NCI-H2196 (cell line): ENCODE data around the gene THSD4.
"Not testable (repeated sequence)": the region's sequence is repeated elsewhere in the genome, so short reads cannot be mapped to it uniquely, and the experiment has no call there.

Source experiments
- DNase-seq: peaks from one replicate; lab custom pipeline; 2025; ENCODE audit not compliant: unreplicated experiment; lab: John Stamatoyannopoulos, UW

Gene THSD4

DNA sequence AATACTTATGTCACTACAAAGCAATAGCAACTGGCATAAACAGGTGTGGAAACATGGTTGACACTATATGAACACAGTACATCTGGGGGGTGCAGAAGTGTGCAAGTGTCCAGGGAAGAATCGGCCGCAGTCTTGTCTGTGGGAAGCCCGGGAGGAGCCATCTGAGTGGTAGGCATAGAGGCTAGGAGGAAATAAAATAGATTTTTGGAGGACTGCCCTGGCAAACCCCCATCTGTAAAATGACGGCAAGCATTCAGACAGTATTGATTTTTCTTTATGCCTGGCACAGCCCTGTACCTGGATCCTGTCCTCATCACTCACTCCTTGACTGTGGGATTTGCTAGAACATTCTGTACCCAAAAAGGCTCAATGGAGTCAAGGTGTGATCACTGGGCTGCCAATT is 31.3 kb downstream of the THSD4 start:
- DNase-seq: no peak

DNA sequence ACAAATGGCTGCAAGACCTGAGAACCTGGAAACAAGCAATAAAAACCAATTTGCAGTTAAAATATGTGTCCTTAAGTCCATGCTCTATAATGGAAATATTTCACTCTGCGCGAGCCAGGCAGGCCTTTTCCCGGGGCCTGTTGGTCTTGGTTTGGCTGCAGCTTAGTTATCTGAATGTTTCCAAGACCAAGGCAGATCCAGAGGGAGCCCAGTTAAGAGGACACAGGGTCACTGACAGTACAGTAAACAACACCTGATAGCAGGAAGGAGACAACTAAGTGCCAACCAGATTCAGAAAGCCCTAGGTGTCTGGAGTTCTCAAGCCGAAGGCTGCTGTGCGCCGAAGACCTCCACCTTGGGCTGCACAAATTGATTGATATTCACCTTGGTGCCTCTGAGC is 32.8 kb downstream of the THSD4 start:
- no peak for DNase-seq

DNA sequence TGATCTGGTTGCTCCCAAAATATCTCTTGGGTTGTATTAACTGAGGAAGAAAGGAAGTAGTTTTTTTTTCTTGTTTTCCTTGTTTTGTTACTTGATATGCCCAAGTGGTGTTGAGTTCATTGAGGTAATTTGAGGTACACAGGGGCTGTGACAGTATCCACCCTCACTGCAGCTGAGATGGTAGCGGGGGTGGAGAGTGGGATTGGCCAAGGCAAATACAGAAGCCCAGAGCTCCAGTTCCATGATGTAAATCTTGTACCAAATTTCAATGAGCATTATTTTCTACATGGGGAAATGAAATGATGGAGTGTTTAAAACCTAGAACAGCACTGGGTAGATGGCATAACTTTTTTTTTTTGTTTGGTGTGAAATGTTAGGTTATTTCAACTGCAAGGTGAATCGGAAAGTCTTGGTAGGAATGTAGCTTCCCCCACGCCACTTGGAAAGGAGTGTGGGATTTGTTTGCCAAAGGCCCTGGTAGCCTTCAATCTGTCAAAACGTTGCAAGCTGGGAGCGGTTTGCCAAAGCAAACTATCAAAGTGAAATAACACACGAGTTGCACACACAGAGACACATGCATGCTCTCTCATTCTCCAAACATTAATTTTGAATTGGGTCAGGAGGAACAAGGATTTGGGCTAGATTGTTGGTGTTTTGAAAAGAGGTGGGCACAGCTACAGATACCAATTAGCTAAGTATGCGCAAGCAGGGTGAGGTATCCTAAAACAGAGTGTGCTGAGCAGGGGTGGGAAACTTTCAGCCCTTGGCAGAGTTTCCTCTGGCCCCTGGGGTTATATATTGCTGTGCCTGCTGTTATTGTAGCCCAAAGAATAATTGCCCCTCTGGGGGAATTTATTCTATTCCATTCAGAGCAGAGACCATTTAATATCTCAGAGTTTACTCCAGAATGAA is 34.6 kb downstream of the THSD4 start:
- no peak for DNase-seq

DNA sequence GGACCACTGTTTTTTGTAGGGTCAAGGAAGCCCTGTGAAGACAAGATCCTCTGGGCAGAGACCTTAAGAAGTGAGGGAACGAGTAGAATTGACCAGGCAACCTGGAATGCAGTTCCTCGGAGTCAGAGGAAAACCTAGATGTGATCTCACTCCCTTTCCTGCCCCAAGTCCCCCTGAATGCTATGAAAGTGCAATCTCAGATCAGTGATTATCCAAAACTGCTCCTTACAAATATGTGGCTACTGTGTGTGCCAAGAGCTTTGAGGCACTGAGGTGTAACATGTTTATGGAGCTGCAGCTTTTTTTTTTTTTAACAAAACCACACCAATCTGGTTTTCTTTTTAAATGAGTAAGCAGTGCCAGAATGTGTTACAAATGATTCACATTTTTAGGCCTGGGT is 35.8 kb downstream of the THSD4 start:
- no peak for DNase-seq

DNA sequence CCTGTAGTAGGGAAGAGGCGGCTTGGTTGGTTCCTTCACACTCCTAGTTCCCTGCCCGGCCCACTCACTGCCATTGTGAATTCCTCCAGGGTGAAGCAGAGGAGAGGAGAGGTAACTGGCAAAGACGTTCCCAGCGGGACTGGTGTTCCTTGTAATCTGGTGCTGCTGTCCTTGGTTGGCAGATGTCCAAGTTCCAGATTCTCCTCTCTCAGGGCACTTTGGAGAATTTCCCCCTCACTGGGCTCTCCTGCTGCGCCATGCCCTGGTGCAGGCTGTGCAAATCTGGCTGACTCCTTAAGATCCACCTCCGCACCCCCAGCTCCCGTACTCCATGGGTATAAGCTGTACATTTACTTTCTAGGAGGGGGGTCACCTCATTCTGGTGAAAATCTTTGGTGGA is 37.3 kb downstream of the THSD4 start:
- no peak for DNase-seq

DNA sequence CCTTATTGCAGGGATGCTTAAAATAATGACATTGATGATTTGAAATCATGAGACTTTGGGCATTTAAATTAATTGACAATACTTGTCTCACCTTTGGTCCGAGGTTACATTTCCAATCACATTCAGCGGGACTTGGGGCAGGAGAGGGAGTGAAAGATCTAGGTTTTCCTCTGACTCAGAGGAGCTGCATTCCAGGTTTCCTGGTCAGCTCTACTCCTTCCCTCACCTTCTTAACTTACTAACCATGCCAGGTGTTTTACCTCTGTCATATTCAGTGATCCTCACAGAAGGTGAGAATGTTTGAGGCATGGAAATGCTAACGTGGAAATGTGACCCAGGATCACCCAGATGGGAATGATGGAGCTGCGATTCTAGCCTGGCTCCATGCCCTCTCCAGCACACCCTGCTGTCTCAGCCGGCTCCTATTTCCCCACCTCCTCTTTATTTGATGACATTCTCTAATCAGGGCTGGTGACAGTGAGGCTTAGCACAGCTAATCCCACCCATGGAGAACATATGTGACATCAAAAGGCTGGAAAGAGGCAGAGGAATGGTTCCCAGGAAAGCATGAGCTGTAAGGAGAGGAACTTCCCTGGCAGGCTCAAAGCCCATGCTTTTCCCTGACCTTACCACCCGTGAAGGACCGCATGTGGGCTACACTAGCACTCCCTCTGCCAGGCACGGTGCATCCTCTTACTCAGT is 38.7 kb downstream of the THSD4 start:
- DNase-seq: no peak

DNA sequence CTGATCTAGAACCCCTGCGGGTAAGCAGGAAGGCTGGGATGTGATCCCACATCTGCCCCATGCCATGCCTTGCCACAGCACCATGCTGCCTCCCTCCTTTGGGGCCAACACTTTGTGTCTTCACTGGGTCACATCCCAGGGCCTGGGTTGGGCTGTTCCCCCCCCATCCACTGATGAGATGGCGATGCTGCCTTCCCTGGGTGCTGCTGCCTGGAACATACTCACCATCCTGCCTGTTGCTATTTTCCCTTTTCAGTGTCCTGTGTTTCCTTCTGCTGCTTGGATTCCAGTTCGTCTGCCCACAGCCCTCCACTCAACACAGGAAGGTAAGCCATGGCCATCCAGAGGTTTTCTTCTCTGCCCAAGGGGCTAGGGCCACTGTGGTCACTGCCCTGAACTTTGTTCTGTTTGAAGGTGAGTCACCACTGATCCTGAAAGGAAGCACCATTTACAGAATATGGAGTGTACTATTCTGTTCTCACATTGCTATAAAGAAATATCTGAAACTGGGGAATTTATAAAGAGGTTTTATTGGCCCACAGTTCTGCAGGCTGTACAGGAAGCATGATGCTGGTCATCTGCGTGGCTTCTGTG is 39.4 kb downstream of the THSD4 start:
- no peak for DNase-seq

DNA sequence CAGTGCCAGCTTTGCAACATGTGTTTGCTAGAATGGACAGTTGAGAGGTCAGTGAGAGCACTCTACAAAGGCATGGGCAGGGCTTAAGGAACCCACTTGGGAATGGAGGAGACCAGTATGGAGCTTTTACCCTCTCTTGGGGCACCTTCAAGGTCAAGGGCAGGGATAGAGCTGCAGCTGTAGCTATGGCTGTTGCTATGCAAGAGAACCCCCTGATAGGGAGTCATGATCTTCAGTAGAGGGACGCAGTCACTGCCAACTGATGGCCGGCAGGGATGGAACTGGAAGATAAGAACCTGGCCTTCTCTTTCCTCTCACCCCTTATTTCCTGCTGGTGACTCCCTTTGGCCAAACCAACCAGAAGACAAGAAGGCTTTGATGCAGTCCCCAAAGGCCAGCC is 40.3 kb downstream of the THSD4 start:
- no peak for DNase-seq

DNA sequence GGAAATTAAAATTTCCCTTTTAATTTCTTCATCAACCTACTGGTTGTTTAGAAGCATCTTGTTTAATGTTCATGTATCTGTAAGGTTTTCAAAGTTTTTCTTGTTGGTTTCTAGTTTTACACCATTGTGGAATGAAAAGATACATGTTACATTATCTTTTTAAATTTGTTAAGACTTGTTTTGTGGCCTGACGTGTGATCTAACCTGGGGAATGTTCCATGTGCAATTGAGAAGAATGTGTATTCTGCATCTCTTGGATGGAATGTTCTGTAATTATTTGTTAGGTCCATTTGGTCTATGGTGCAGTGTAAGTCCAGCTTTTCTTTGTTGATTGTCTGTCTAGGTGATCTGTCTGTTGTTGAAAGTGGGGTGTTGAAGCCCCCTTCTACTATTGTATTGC is 45.7 kb downstream of the THSD4 start:
- DNase-seq: no peak

DNA sequence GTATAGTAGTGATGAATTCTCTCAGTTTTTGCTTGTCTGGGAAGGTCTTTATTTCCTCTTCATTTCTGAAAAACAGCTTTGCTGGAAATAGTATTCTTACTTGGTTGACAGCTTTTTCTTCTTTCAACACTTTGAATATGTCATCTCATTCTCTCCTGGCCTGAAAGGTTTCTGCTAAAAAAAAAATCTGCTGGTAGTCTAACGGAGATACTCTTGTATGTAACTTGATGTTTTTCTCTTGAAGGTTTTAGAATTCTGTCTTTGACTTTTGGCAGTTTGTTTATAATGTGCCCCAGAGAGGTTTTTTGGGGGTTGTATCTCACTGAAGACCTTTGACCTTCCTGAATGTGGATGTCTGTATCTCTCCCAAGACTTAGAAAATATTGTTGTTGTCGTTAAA is 47.0 kb downstream of the THSD4 start:
- no peak for DNase-seq

DNA sequence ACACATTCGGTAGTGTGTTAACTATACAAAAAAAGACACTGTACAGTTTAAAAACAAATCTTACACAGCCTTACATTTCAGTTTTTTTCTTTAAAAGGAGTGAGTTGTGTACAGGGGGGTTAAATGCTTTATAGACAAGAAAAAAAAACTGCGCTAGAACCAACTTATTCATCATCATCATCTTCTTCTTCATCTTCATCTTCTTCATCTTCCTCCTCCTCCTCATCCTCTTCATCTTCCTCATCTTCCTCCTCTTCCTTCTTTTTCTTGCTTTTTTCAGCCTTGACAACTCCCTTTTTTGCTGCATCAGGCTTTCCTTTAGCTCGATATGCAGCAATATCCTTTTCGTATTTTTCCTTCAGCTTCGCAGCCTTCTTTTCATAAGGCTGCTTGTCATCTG is 49.3 kb downstream of the THSD4 start:
- not testable (repeated sequence) for DNase-seq

DNA sequence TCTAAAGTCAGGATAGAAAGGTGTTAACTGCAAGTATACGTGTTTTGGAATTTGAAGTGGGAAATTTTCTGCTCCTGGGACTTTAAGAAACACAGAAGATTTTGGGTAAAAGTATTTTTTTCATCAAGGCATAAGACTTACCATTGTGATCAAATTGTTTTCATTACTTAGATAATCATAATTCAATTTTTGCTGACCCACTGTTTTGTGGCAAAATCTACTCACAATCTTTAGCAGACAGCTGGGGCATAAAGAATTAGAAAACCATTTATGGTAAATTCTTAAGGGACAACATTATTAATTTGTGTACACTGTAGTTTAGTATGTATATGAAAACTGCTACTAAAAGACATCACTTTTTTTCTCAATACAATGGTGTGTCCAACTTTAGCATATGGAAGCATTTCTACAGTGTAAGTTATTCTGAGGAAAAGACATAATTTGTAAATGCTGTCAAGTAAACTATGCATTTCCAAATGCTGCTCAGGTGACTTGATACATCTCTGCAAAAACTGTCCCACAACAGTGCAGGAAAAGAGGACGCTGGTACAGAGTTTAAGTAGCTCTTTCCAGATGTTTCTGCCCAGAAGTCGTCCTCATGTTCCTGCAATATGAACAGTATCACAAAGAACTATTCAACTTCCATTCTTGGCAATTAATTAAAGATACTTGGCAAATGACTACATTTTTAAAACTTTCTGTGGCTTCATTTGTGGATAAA is 52.3 kb downstream of the THSD4 start:
- no peak for DNase-seq

DNA sequence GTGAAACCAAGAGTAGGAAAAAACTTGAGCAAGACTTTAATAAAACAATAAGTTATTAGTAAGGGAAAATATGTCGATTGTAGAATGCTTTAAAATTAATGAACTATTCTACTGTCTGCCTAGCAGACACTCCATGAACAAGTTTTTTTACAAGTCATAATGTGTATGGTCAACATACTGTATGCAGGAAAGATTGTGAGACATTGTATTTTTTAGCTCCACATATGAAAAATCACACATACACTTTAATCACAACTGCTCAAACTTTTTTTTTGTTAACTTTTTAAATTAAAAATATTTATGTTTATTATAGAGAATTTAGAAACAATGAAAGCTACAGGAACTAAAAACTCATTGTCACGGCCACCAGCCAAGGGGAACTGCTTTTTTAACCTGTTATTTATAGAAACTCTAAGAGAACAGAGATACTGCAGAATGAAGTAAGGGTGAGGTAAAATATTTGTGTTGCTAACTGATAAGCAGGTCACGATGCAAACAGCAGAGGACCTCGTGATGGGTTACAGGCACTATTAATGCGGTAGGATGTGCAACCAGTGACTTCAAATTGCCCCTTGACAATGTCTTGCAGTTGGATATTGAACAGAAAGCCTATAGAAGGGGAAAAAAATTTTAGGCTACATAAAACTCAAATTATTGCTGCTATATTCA is 53.0 kb downstream of the THSD4 start:
- DNase-seq: no peak

DNA sequence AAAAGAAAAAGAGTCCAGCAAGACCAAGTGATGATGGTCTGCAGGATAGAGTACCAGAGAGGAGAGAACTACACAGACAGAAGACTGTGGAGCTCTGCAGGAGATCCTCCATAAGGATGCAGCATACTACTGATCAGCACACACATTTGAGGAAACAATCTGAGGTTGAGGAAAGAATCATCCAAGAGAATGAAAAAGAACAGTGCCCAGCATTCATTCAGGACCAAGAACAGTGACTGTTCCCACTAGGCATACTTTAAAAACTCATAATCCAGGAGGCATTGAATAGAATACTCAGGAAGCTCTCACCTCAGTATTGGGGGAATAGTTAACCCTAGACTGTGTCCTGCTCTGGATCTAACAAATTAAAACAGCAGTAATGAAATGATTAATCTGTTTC is 54.9 kb downstream of the THSD4 start:
- no peak for DNase-seq

DNA sequence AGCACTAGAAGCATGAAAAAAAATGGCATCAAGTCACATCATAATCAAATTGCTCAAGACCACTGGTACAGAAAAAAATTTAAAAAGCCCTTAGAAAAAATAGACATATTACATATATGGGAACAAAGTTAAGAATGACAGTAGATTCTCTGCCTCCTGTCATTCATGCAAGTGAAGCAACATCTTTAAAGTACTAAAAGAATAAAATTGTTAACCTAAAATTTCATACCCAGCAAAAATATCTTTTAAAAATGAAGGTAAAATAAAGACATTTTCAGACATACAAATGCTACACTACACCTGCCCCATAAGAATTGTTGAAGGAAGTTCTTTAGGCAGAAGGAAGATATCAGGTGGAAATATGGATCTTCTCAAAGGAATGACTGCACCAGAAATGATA is 55.9 kb downstream of the THSD4 start:
- no peak for DNase-seq

DNA sequence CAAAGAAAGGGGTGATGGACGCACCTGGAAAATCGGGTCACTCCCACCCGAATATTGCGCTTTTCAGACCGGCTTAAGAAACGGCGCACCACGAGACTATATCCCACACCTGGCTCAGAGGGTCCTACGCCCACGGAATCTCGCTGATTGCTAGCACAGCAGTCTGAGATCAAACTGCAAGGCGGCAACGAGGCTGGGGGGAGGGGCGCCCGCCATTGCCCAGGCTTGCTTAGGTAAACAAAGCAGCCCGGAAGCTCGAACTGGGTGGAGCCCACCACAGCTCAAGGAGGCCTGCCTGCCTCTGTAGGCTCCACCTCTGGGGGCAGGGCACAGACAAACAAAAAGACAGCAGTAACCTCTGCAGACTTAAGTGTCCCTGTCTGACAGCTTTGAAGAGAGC is 59.1 kb downstream of the THSD4 start:
- not testable (repeated sequence) for DNase-seq

DNA sequence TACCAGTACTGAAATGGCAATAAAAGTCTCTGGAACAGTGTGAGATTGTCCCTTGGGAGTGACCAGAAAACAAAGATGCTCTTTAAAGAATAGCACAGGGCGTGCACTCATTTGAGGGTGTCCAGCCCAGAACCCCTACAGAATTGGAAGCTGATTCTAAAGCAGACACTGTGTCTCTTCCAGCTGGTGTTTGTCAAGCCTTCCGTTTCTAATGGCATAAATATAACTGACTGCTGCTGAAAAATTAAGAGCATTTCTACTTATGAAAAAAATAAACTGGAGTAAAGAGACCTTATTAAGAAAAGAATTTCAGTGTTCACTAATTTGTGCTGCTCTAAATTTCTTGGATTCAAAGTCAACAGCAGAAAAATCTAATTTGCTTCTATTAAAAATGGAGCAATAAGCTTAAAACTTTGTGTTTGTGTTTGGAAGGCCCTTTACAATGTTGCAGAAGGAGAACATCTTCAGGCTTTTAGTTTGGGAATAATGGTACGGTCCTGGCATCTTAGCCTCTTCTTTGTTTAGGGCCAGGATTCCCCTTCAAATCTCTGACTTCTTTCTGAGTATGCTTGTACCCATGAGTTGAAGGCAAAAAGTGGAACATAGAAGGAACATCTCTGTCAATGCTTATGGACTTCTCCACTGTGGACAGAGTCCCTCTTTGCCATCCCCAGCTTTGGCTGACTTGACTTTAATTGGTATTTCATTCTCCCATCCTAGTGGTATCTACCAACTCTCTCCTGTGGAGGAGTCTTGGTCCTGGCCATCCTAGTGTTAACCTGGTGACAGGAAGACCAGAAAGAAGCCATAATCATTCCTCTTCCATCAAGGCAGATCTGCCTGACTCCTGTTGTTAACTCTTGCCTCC is 65.9 kb downstream of the THSD4 start:
- DNase-seq: no peak

DNA sequence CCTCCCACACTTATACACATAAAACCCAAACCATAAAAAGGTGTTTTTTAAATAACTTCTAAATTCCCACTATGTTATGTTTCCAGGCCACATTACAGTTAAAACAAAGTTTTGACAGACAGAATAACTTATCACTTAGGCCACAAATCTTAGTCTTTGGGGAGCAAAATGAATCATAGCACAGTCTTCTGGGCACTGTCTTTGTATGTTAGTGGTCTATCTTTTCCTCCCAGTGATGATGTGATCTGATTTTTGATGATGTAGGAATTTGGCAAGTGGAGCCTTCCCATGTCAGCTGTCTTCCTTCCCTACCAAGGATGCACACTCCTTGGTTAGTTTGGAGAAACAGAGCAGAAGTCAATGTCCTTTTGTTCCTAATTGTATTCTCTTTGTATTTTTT is 67.3 kb downstream of the THSD4 start:
- DNase-seq: no peak

DNA sequence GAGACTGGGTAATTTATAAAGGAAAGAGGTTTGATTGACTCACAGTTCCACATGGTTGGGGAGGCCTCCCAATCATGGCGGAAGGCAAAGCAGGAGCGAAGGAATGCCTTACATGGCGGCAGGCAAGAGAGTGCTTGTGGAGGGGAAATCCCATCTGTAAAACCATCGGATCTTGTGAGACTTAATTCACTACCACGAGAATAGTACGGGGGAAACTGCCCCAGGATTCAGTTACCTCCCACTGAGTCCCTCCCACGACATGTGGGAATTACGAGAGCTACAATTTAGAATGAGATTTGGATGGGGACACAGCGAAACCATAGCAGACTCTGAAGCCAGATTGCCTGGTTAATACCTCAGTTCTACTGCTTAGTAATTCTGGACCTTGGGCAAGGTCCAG is 67.8 kb downstream of the THSD4 start:
- no peak for DNase-seq

DNA sequence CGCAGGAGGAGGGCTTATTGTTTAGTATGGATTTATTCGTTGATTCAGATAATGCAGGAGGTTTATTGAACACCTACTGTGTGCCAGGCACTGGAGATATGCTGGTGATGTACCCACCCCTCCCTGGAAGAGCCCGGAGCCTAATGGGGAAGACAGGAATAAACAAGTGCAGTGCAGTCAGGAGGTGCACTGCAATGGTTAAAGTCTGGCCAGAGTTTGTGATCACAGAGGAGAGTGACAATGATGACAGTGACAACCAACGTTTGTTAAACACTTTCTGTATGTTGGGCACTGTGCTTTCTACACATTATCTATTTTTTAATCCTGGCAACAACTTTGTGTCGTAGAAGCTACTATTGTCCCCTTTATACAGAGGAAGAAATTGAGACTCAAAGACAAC is 70.4 kb downstream of the THSD4 start:
- no peak for DNase-seq
